ENCODE data around the gene NTN5. TPM values are rescaled to one million over a fixed set of nuclear protein-coding genes. Genes with fewer than 3 reads are reported as not detected.

Gene NTN5
- total RNA-seq, 4 donors from 2014 or later: 0.64 to 2.2 (median 1.3) TPM

- peaks cover 55% of the 10 kb centered on the region for H3K4me1 ChIP-seq
- 56% methylated on average over 15 of the region's 19 CpGs for WGBS
- TF ChIP-seq POLR2AphosphoS5 (IDR thresholded peaks at IDR 0.05): no peak
- TF ChIP-seq EP300 (IDR thresholded peaks at IDR 0.05): no peak
- no peak for TF ChIP-seq POLR2A (IDR thresholded peaks at IDR 0.05)
- TF ChIP-seq, protein P1, sequence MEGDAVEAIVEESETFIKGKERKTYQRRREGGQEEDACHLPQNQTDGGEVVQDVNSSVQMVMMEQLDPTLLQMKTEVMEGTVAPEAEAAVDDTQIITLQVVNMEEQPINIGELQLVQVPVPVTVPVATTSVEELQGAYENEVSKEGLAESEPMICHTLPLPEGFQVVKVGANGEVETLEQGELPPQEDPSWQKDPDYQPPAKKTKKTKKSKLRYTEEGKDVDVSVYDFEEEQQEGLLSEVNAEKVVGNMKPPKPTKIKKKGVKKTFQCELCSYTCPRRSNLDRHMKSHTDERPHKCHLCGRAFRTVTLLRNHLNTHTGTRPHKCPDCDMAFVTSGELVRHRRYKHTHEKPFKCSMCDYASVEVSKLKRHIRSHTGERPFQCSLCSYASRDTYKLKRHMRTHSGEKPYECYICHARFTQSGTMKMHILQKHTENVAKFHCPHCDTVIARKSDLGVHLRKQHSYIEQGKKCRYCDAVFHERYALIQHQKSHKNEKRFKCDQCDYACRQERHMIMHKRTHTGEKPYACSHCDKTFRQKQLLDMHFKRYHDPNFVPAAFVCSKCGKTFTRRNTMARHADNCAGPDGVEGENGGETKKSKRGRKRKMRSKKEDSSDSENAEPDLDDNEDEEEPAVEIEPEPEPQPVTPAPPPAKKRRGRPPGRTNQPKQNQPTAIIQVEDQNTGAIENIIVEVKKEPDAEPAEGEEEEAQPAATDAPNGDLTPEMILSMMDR (IDR thresholded peaks at IDR 0.05): no peak
- no peak overlapping the region for H3K4me3 ChIP-seq
- no peak for DNase-seq (ENCODE audit: low spot score in 2 of 2)
- H3K27ac ChIP-seq: peak overlapping the region; percentile 27
- peaks cover 30% of the 10 kb centered on the region for H3K36me3 ChIP-seq
- no peaks in the 10 kb centered on the region for H3K27me3 ChIP-seq
- no peaks in the 10 kb centered on the region for H3K9me3 ChIP-seq
These were observed 57.4 kb downstream of the NTN5 start for GRCh38 chr19:48615231-48616040.

DNA sequence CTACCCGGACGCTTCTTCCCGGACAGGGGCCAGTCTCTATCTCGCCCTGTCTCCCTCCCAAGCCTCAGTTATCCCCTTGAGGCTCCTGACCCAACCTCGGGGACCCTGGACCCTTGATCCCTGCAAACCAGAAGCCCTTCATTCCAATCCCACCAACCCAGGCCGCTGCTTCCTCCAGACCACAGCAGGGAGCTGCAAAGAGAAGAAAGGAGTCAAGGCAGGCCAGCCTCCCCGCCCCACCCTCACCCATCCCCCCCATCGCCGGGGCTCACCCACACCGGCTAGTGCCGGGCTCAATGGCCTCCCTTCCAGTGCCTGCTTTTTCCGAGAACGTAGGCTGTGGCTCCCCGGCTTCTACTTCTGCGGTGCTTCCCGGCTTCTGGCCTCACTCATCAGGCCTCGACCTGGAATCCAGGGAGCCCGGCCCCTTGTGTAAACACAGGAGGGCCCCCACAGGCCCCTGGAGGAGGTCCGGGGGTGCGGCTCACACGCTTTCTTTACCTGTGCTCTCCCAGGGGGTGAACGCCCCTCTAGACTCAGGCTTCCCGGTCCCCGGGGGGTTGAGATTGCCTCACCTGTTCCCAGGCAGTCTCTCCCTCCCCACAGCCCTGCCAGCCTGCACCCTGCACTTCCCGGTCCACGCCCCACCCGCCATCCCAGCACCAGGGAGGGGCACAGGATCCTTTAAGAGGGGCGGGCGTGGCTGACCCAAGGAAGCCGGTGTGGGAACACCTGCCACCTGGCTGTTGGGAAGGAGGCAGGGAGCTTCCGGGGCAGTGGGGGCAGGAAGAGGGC lies 58.2 kb downstream of the NTN5 start, which contains the start of gene FAM83E:
FAM83E (minus strand) TSS at position 641 of the 795 bp plus-strand sequence. CDS start 1,704 bp downstream, outside the sequence.
- WGBS: 39% methylated on average over 16 of the region's 31 CpGs
- Histone ChIP-seq H3K27me3 (no peaks in the 10 kb centered on the region), H3K36me3 (peaks cover 30% of the 10 kb centered on the region), H3K9me3 (no peaks in the 10 kb centered on the region), H3K27ac (peak within 1 kb of the TSS; percentile 69), H3K4me3 (peak within 1 kb of the TSS; percentile 21), H3K4me1 (peaks cover 47% of the 10 kb centered on the region)
- peak in 1 of 2 donors; percentile 72 for DNase-seq (ENCODE audit: low spot score in 2 of 2)
- TF ChIP-seq, protein P1 (IDR thresholded peaks at IDR 0.05): no peak
- peak in 1 of 3 donors; percentile 41 for TF ChIP-seq POLR2AphosphoS5 (IDR thresholded peaks at IDR 0.05)

DNA sequence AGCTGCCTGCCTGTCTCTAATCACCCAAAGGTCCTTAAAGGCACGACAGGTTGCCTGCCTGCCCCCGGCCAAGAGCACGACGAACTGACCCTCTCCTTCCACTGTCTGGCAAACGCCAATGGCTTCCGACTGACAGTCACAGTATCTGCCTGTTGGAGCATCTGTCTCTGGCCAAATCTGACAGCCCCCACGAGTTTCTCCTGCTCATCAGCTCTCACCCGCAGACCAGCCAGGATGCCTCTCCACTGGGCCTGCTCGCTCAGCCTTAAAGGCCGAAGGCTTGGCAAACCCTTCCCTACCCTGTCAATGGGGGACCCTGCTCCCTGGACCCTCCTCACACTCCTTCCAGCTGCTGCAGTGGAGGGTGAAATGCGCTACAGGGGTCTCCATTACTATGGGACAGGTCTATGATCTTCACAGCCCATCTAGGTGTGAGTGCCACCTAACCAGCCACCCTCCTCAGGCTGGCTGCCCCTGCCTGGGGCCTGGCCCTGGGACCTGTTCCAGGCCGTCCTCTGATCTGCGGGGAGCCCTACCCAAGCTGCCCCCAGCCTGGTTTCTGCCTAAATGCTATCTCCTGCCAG lies 58.9 kb downstream of the NTN5 start:
- Histone ChIP-seq H3K9me3 (no peaks in the 10 kb centered on the region), H3K4me3 (no peak overlapping the region), H3K36me3 (peaks cover 30% of the 10 kb centered on the region), H3K27me3 (no peaks in the 10 kb centered on the region), H3K27ac (peak overlapping the region; percentile 69), H3K4me1 (peaks cover 45% of the 10 kb centered on the region)
- no peak for DNase-seq (ENCODE audit: low spot score in 2 of 2)
- no peak for TF ChIP-seq POLR2AphosphoS5 (IDR thresholded peaks at IDR 0.05)
- no peak for TF ChIP-seq EP300 (IDR thresholded peaks at IDR 0.05)
- TF ChIP-seq, protein P1 (IDR thresholded peaks at IDR 0.05): no peak
- no peak for TF ChIP-seq POLR2A (IDR thresholded peaks at IDR 0.05)
- 66% methylated on average over 13 of the region's 13 CpGs for WGBS

DNA sequence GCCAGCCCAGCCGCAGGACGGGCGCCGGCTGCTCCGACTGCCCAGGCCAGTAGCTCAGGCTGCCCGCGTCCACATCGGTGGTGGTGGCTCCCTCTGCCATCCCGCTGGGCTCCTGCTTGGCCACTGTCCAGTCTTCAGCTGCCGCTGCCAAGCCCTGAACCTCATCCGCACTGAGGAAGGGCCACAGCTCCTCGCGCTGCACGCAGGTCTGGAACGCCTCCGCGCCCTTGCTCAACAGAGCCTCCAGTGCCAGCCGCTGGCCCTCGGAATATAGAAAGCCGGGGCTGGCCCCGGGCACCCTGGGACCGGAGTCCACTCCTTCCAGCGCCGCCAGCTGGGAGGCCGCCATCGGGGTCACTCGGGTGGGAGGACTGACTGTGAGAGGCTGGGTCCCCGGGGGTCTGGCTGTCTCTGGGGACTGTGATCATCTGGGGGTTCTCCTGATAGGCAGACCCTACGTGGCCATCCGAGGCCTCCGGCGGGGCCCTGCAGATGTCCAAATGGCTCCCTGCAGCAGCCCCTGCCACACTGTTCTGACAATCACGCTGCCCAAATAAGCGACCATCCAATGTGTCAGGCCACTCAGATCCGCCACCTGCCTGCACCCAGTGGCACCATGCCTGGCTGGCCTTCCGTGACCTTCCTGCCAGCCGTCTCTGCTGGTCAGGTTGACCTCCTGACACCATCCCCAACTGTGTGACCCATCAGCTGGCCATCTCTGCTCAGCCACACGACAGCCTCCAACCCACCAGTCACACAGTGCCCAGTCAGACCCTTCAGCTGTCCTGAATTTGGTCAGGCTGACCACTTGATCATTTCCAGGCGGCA lies 59.6 kb downstream of the NTN5 start:
- H3K27ac ChIP-seq: peak overlapping the region; percentile 69
- DNase-seq (ENCODE audit: low spot score in 2 of 2): no peak
- TF ChIP-seq POLR2AphosphoS5 (IDR thresholded peaks at IDR 0.05): no peak
- TF ChIP-seq POLR2A (IDR thresholded peaks at IDR 0.05): no peak
- TF ChIP-seq, protein P1 (IDR thresholded peaks at IDR 0.05): no peak
- no peak for TF ChIP-seq EP300 (IDR thresholded peaks at IDR 0.05)
- H3K9me3 ChIP-seq: no peaks in the 10 kb centered on the region
- 81% methylated on average over 20 of the region's 39 CpGs for WGBS
- no peaks in the 10 kb centered on the region for H3K27me3 ChIP-seq
- no peak overlapping the region for H3K4me3 ChIP-seq
- H3K36me3 ChIP-seq: peaks cover 30% of the 10 kb centered on the region
- H3K4me1 ChIP-seq: peaks cover 45% of the 10 kb centered on the region

All from suprapubic skin (tissue), 4 donors.